Adipocyte (in vitro differentiated cells): ENCODE measurements around the gene ERVMER34-1.

Experiments
- DNase-seq: peaks from one replicate; pipeline ENCODE4 v3.0.0-alpha.2; 2015; ENCODE audit warnings: low read depth
- H3K27me3 ChIP-seq: replicated peaks from 2 replicates; pipeline ENCODE4 v1.7.0; 2013; ENCODE audit warnings: mild to moderate bottlenecking, low read length, moderate library complexity; ENCODE audit not compliant: control insufficient read depth, insufficient read depth
- H3K36me3 ChIP-seq: 2 replicates; pipeline ENCODE4 v1.7.0; 2013; ENCODE audit warnings: low read length, mild to moderate bottlenecking, moderate library complexity; ENCODE audit not compliant: control insufficient read depth, insufficient read depth, severe bottlenecking
- H3K4me1 ChIP-seq: 2 replicates; pipeline ENCODE4 v1.7.0; 2013; ENCODE audit warnings: mild to moderate bottlenecking, low read length, moderate library complexity; ENCODE audit not compliant: control insufficient read depth, insufficient read depth
- H3K4me3 ChIP-seq: 2 replicates; pipeline ENCODE4 v1.7.0; 2013; ENCODE audit warnings: mild to moderate bottlenecking, low read length, moderate library complexity
- H3K9ac ChIP-seq: 2 replicates; pipeline ENCODE4 v1.7.0; 2013; ENCODE audit warnings: mild to moderate bottlenecking, low read length, moderate library complexity
- H3K9me3 ChIP-seq: 2 replicates; pipeline ENCODE4 v1.7.0; 2013; ENCODE audit warnings: mild to moderate bottlenecking, low read length, moderate library complexity; ENCODE audit not compliant: control insufficient read depth

ERVMER34-1 gene

DNA sequence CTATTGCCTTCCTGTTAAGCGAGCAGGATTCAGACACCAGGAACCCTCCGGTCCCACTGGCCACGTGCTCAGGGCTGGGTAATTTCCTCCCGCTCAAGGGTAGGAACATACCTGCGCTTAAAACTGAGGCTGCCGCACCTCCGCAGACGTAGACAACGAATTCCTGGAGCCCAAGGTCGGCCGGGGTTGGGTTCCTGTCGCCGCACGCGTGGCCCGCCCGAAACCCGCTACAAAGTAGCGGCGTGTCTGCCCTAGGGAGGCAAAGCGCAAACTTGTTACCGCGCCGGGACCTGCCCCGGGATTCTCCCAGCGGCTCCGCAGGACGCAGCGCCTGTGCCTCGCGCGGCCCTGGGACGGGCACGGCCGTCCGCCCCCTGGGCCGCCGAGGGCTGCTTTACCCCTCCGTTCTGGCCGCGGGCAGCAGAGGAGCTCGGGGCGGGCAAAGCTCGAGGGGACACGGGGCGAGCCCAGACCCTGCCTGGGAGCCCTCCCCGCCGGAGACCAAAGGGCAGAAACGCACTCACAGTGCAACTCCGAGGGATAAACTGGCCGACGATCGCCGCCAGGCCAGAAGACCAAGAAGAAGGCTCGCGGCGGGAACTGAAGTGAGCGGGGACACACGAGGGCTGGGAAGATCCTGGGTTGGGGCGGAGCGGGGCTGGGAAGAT lies at the start of gene ERVMER34-1:
ERVMER34-1 (minus strand) TSS at position 607 of the 668 bp plus-strand sequence. CDS start 5,905 bp downstream, outside the sequence.
- Histone ChIP-seq H3K27me3 (peaks cover 28% of the 10 kb centered on the region), H3K4me1 (peaks cover 10% of the 10 kb centered on the region), H3K4me3 (peak within 1 kb of the TSS; percentile 74), H3K9ac (no peak within 1 kb of the TSS), H3K36me3 (no peaks in the 10 kb centered on the region), H3K9me3 (no peaks in the 10 kb centered on the region)
- DNase-seq = peak; percentile 55

GRCh38 chr4:52799813-52800212 lies 48.6 kb upstream of the ERVMER34-1 start:
- Histone ChIP-seq H3K4me3 (no peak overlapping the region), H3K27me3 (no peaks in the 10 kb centered on the region), H3K36me3 (no peaks in the 10 kb centered on the region), H3K9me3 (peaks cover 6% of the 10 kb centered on the region), H3K9ac (no peak overlapping the region), H3K4me1 (no peaks in the 10 kb centered on the region)
- DNase-seq = no peak

DNA sequence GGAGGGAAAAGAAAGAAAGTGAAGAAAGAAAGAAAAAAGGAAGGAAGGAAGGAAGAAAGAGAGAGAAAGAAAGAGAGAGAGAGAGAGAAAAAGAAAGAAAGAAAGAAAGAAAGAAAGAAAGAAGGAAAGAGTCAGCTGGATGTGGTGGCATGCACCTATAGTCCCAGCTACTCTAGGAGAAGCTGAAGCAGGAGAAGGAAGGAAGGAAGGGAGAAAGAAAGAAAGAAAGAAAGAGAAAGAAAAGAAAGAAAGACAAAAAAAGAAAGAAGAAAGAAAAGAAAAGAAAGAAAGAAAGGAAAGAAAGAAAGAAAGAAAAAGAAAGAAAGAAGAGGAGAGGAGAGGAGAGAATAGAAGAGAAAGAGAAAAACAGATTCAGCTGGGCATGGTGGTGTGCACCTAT lies 44.3 kb upstream of the ERVMER34-1 start:
- H3K9me3 ChIP-seq = no peaks in the 10 kb centered on the region
- DNase-seq = no peak
- H3K4me3 ChIP-seq = no peak overlapping the region
- no peak overlapping the region for H3K9ac ChIP-seq
- H3K4me1 ChIP-seq = no peaks in the 10 kb centered on the region
- no peaks in the 10 kb centered on the region for H3K36me3 ChIP-seq
- no peaks in the 10 kb centered on the region for H3K27me3 ChIP-seq

GRCh38 chr4:52791936-52792335 lies 40.7 kb upstream of the ERVMER34-1 start:
- no peak for DNase-seq
- no peaks in the 10 kb centered on the region for H3K27me3 ChIP-seq
- no peaks in the 10 kb centered on the region for H3K36me3 ChIP-seq
- no peak overlapping the region for H3K4me3 ChIP-seq
- H3K4me1 ChIP-seq = no peaks in the 10 kb centered on the region
- no peak overlapping the region for H3K9ac ChIP-seq
- H3K9me3 ChIP-seq = no peaks in the 10 kb centered on the region

DNA sequence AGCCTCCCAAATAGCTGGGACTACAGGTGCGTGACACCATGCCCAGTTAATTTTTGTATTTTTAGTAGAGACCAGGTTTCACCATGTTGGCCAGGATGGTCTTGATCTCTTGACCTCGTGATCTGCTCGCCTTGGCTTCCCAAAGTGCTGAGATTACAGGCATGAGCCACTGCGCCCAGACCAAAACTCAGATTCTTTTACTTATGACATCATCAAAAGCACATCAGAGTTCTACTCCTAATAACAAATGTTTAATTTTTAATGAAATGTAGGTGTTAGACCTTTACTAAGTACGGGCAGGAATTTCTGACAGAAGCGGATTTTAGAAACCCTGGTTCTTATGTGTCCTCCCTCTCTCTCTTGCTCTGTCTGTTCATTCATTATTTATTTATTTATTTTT lies 38.5 kb upstream of the ERVMER34-1 start:
- no peaks in the 10 kb centered on the region for H3K36me3 ChIP-seq
- H3K9me3 ChIP-seq = no peaks in the 10 kb centered on the region
- no peak for DNase-seq
- no peak overlapping the region for H3K9ac ChIP-seq
- H3K4me1 ChIP-seq = no peaks in the 10 kb centered on the region
- H3K4me3 ChIP-seq = no peak overlapping the region
- no peaks in the 10 kb centered on the region for H3K27me3 ChIP-seq

DNA sequence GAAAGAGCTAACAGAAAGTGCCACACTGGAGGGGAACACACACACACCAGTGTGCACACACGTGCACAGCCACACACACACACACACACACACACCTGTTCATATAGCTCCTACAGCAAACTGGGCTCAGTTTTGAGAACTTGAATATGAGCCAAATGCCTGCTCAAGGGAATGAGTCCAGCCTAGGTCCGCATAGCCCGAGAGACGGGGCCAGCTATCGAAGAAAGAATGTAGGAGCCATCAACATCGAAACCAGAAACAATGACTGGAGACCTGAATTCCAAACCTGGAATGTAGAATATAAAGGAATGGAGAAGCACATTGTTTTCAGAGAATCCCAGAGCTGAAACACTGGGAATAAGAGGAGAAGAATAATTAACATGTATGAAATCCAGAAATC lies 37.6 kb upstream of the ERVMER34-1 start:
- no peak for DNase-seq
- Histone ChIP-seq H3K36me3 (no peaks in the 10 kb centered on the region), H3K4me3 (no peak overlapping the region), H3K9me3 (no peaks in the 10 kb centered on the region), H3K9ac (no peak overlapping the region), H3K27me3 (no peaks in the 10 kb centered on the region), H3K4me1 (no peaks in the 10 kb centered on the region)

DNA sequence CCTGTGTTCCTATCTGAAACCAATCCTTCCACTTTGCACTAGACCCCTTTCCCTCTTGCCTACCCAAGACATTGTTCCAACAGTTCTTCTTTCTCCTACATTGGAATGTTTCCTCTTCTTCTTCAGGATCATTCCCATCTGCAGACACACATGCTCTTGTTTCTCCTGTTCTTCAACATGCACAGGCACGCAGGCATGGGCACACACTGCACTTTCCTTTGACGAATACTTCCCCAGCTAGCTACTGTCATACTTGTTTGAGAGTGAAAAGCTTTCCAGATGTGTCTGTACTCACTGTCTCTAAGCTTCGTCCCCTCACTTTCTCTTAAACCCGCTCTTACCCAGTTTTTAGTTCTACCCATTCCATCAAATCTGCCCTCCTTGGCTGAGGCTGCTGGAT lies 31.8 kb upstream of the ERVMER34-1 start:
- Histone ChIP-seq H3K4me1 (no peaks in the 10 kb centered on the region), H3K9me3 (no peaks in the 10 kb centered on the region), H3K9ac (no peak overlapping the region), H3K4me3 (no peak overlapping the region), H3K36me3 (no peaks in the 10 kb centered on the region), H3K27me3 (no peaks in the 10 kb centered on the region)
- no peak for DNase-seq

GRCh38 chr4:52780617-52781354 lies 29.6 kb upstream of the ERVMER34-1 start:
- H3K27me3 ChIP-seq = peaks cover 8% of the 10 kb centered on the region
- no peaks in the 10 kb centered on the region for H3K9me3 ChIP-seq
- no peak for DNase-seq
- no peak overlapping the region for H3K9ac ChIP-seq
- no peaks in the 10 kb centered on the region for H3K36me3 ChIP-seq
- no peaks in the 10 kb centered on the region for H3K4me1 ChIP-seq
- no peak overlapping the region for H3K4me3 ChIP-seq

DNA sequence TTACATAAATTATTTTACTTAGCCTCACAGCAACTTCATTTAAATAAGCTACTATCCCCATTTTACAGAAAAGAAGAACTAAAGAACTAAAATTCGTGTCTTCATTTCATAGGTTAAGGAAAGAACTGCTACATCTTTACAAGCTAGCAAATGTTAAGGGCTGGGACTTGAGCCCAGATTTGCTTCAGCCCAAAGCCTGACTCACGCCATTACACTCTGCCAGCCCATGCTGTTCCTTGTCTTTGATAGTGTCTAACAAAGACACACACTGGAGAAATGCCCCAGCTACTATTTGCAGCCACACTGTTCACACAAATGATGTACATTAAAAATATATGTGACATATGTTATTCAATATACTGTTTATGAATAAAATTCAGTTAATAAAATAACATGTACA lies 29.0 kb upstream of the ERVMER34-1 start:
- Histone ChIP-seq H3K4me1 (no peaks in the 10 kb centered on the region), H3K36me3 (no peaks in the 10 kb centered on the region), H3K27me3 (peaks cover 8% of the 10 kb centered on the region), H3K9me3 (no peaks in the 10 kb centered on the region), H3K9ac (no peak overlapping the region), H3K4me3 (no peak overlapping the region)
- DNase-seq = peak; percentile 48

DNA sequence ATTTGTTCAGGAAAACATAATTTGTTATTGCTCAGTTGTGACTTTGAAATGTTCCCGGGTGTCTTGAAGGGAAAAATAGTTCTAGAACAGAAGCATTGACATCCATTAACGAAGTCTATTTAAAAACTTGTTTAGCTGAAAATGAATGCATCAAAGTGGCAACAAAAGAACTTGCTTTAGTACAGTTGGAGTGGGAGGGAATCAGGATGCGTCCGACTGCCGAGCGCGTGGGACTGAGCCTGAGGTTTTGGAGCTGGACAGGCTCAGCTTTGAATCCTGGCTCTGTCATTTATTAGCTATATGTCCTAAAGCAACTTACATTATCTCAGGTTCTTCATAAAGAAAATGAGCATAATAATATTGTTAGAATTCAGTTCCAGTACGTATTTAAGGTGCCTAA lies 9.0 kb upstream of the ERVMER34-1 start:
- H3K9ac ChIP-seq = no peak overlapping the region
- no peaks in the 10 kb centered on the region for H3K4me1 ChIP-seq
- H3K9me3 ChIP-seq = no peaks in the 10 kb centered on the region
- H3K4me3 ChIP-seq = no peak overlapping the region
- no peak for DNase-seq
- H3K36me3 ChIP-seq = no peaks in the 10 kb centered on the region
- H3K27me3 ChIP-seq = peaks cover 15% of the 10 kb centered on the region

GRCh38 chr4:52755426-52755825 lies 4.2 kb upstream of the ERVMER34-1 start:
- no peaks in the 10 kb centered on the region for H3K36me3 ChIP-seq
- peaks cover 10% of the 10 kb centered on the region for H3K4me1 ChIP-seq
- peaks cover 28% of the 10 kb centered on the region for H3K27me3 ChIP-seq
- no peak overlapping the region for H3K4me3 ChIP-seq
- no peaks in the 10 kb centered on the region for H3K9me3 ChIP-seq
- no peak overlapping the region for H3K9ac ChIP-seq
- DNase-seq = no peak
